ENCODE data around the gene CAMK2A.

Gene CAMK2A

DNA sequence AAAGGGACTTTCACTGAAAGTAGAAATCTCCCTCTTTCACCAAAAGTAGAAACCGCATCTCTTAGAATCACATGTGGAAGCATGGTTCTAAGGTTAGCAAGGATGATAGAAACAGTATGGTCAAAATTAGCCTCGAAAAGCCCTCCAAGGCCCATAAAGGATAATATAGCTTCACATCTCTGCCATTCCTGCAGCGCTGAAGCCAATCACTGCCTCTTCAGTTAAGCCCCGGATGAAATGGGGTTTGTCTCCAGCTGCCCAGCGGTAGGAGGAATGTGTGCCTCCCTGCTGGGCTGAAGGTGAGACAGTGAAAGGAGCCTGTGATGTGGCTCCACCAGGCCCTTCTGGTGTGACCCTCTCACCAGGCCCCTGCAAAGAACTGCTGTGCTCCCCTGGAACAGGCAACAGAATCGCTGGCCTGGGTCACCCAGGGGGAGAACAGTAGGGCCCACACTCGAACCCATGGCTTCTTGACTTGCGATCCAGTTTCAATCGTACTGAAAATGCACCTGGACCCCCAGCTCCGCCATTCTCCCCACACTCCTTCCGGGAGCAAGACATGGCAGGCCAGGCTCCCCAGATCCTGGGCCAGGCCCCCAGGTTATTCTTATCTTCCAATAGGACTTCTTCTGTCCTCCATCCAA lies 47.2 kb downstream of the CAMK2A start:
- TF ChIP-seq SIN3A (IDR thresholded peaks at IDR 0.05; ENCODE audit: borderline replicate concordance, insufficient read depth, low read length) (no peak), POLR2AphosphoS5 (IDR thresholded peaks at IDR 0.05; ENCODE audit: low read depth, low read length) (no peak), FOXP2 (optimal IDR thresholded peaks at IDR 0.05; ENCODE audit: borderline replicate concordance, extremely low read depth, extremely low read length, insufficient read depth) (no peak), TAF1 (IDR thresholded peaks at IDR 0.05; ENCODE audit: borderline replicate concordance, insufficient read depth, low read length) (no peak)
- TF ChIP-seq, protein P1, sequence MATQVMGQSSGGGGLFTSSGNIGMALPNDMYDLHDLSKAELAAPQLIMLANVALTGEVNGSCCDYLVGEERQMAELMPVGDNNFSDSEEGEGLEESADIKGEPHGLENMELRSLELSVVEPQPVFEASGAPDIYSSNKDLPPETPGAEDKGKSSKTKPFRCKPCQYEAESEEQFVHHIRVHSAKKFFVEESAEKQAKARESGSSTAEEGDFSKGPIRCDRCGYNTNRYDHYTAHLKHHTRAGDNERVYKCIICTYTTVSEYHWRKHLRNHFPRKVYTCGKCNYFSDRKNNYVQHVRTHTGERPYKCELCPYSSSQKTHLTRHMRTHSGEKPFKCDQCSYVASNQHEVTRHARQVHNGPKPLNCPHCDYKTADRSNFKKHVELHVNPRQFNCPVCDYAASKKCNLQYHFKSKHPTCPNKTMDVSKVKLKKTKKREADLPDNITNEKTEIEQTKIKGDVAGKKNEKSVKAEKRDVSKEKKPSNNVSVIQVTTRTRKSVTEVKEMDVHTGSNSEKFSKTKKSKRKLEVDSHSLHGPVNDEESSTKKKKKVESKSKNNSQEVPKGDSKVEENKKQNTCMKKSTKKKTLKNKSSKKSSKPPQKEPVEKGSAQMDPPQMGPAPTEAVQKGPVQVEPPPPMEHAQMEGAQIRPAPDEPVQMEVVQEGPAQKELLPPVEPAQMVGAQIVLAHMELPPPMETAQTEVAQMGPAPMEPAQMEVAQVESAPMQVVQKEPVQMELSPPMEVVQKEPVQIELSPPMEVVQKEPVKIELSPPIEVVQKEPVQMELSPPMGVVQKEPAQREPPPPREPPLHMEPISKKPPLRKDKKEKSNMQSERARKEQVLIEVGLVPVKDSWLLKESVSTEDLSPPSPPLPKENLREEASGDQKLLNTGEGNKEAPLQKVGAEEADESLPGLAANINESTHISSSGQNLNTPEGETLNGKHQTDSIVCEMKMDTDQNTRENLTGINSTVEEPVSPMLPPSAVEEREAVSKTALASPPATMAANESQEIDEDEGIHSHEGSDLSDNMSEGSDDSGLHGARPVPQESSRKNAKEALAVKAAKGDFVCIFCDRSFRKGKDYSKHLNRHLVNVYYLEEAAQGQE (IDR thresholded peaks at IDR 0.05; ENCODE audit: insufficient read depth in 1 of 2, low read depth in 2 of 2, low read length in 2 of 2) = no peak

DNA sequence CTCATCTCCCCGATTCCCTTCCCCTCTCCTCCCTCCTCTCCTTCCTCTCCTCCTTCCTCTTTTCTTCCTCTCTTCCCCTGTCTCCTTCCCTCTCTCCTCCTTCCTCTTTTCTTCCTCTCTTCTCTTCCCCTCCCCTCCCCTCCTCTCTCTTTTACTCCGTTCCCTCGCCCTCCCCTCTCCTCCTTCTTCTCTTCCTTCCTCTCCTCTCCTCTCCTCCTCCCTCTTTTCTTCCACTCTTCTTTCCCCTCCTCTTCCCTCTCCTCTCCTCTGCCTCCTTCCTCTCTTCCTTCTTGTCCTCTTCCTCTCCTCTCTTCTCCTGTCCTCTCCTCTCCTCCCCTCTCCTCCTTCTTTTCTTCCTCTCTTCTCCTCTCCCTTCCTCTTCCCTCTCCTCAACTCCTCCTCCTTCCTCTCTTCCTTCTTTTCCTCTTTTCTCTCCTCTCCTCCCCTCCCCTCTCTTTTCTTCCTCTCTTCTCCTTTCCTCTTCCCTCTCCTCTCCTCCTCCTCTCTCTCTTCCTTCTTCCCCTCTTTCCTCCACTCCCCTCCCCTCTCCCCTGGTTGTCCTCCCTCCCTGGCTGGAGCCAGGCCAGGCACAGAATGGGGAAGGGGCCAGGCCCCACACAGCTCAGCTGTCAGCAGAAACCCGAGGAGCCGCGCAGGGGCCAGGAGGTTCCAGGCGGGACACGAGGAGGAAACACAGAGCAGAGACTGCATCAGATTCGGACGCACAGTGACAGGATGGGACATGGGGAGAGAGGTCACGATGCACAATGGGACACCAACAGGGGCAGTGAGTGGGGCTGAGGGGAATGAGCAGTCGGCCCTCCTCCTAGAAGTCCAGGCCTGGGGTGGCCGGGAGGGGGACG lies 48.0 kb downstream of the CAMK2A start:
- TF ChIP-seq TAF1 (IDR thresholded peaks at IDR 0.05; ENCODE audit: borderline replicate concordance, insufficient read depth, low read length) (no peak), FOXP2 (optimal IDR thresholded peaks at IDR 0.05; ENCODE audit: borderline replicate concordance, extremely low read depth, extremely low read length, insufficient read depth) (no peak), SIN3A (IDR thresholded peaks at IDR 0.05; ENCODE audit: borderline replicate concordance, insufficient read depth, low read length) (no peak), POLR2AphosphoS5 (IDR thresholded peaks at IDR 0.05; ENCODE audit: low read depth, low read length) (no peak)
- TF ChIP-seq, protein P1 (IDR thresholded peaks at IDR 0.05; ENCODE audit: insufficient read depth in 1 of 2, low read depth in 2 of 2, low read length in 2 of 2) = no peak

DNA sequence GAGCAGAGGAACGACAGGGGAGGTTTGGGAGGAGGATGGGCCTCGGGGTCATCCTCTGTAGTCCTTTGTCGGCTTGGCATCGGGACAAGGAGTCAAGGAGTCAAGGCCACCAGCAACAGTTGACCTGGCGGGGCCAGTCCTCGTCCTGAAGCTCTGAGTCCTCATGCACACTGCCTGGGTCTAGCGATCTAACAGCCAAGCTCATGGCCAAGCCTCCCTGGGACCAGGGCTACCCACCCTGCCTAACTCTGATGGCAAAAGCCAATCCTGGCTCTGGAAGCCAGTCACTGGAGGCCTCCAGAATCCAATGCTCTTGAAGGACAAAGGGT lies 49.8 kb downstream of the CAMK2A start:
- TF ChIP-seq FOXP2 (optimal IDR thresholded peaks at IDR 0.05; ENCODE audit: borderline replicate concordance, extremely low read depth, extremely low read length, insufficient read depth) (no peak), POLR2AphosphoS5 (IDR thresholded peaks at IDR 0.05; ENCODE audit: low read depth, low read length) (no peak), SIN3A (IDR thresholded peaks at IDR 0.05; ENCODE audit: borderline replicate concordance, insufficient read depth, low read length) (no peak), TAF1 (IDR thresholded peaks at IDR 0.05; ENCODE audit: borderline replicate concordance, insufficient read depth, low read length) (no peak)
- TF ChIP-seq, protein P1 (IDR thresholded peaks at IDR 0.05; ENCODE audit: insufficient read depth in 1 of 2, low read depth in 2 of 2, low read length in 2 of 2) = no peak

DNA sequence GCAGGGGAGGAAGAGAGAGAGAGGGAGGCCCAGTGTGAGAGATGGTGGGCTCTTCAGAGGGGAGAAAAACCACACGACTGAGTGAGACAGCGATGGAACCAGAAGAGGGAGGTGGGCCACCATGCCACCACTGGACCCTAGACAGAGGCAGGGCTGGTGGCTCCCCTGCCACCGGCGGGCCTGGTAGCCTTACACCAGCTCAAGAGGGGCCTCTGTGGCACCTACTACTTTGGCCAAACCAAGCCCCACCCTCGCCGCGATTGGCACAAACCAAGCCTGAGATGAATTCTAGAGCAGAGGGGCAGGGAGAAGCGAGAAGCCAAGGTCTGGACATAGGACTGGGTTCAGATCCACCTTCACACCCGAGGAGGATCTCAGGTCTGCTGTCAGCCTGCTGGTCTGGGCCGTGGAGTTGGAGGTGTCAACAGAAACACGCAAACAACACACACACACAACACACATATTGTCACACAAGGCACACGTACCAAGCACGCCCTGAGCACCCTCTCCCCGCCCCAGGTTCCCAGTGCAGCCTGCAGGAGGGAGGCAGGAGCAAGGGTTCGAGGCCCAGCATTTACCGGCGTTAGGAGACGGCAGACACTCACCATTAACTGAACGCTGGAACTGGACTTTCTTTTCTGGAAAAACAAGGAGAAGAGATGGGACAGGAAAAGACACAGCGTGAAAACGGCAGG lies 50.3 kb downstream of the CAMK2A start:
- TF ChIP-seq, protein P1 (IDR thresholded peaks at IDR 0.05; ENCODE audit: insufficient read depth in 1 of 2, low read depth in 2 of 2, low read length in 2 of 2) = no peak
- TF ChIP-seq SIN3A (IDR thresholded peaks at IDR 0.05; ENCODE audit: borderline replicate concordance, insufficient read depth, low read length) (no peak), POLR2AphosphoS5 (IDR thresholded peaks at IDR 0.05; ENCODE audit: low read depth, low read length) (no peak), TAF1 (IDR thresholded peaks at IDR 0.05; ENCODE audit: borderline replicate concordance, insufficient read depth, low read length) (no peak), FOXP2 (optimal IDR thresholded peaks at IDR 0.05; ENCODE audit: borderline replicate concordance, extremely low read depth, extremely low read length, insufficient read depth) (no peak)

All from PFSK-1 (cell line).